PFSK-1 (cell line): ENCODE data around the gene DNAH8.

Experiments
- FOXP2 ChIP-seq: optimal IDR thresholded peaks from 2 replicates; pipeline ENCODE3; 2011; ENCODE audit warnings: borderline replicate concordance, control low read depth, inconsistent platforms; ENCODE audit not compliant: insufficient read depth; ENCODE audit errors: extremely low read length, extremely low read depth
- POLR2AphosphoS5 ChIP-seq: IDR thresholded peaks from 2 replicates; pipeline ENCODE4 v1.6.1; 2012; ENCODE audit warnings: low read depth, mild to moderate bottlenecking, control low read depth, low read length, moderate library complexity
- REST ChIP-seq, 2 experiments: IDR thresholded peaks; 2 replicates each; pipeline versions ENCODE4 v1.6.1 to v1.8.0; 2011 to 2012; ENCODE audit warnings: low read depth in 2 of 2, low read length in 2 of 2, control low read depth in 1 of 2, inconsistent platforms in 1 of 2, mild to moderate bottlenecking in 1 of 2, moderate library complexity in 1 of 2; ENCODE audit not compliant: insufficient read depth in 1 of 2
- SIN3A ChIP-seq: IDR thresholded peaks from 2 replicates; pipeline ENCODE4 v1.6.1; 2012; ENCODE audit warnings: mild to moderate bottlenecking, low read length, moderate library complexity, borderline replicate concordance; ENCODE audit not compliant: insufficient read depth
- TAF1 ChIP-seq: IDR thresholded peaks from 2 replicates; pipeline ENCODE4 v1.6.1; 2012; ENCODE audit warnings: low read length, control low read depth, borderline replicate concordance; ENCODE audit not compliant: insufficient read depth

Gene DNAH8

DNA sequence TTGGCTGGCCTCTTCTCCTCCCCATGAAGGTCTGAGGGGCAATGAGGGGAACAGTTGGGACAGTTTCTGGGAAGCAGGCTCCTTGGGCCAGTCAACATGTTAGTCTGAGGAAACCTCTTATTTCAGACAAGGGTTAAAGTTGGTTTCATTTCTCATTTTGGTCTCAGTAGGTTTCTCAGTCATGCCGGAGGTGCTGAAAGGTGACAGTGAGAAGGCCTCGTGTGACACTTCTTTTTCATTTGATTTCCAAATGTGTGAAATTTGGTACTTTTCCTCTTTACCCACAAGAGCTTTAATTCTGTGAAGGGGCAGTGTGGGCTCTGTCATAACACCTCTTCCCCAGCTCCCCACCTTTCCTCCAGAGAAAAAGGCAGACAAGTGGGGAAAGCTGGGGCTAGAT, 326.0 kb downstream of the DNAH8 start:
- TF ChIP-seq FOXP2 (no peak), POLR2AphosphoS5 (no peak), SIN3A (no peak), TAF1 (no peak), REST (IDR thresholded peaks at IDR 0.05; ENCODE audit: insufficient read depth in 1 of 2, low read depth in 2 of 2, low read length in 2 of 2) (no peak)

GRCh38 chr6:39043776-39044175, 328.7 kb downstream of the DNAH8 start:
- TF ChIP-seq REST (IDR thresholded peaks at IDR 0.05; ENCODE audit: insufficient read depth in 1 of 2, low read depth in 2 of 2, low read length in 2 of 2), result no peak
- TF ChIP-seq SIN3A, result no peak

DNA sequence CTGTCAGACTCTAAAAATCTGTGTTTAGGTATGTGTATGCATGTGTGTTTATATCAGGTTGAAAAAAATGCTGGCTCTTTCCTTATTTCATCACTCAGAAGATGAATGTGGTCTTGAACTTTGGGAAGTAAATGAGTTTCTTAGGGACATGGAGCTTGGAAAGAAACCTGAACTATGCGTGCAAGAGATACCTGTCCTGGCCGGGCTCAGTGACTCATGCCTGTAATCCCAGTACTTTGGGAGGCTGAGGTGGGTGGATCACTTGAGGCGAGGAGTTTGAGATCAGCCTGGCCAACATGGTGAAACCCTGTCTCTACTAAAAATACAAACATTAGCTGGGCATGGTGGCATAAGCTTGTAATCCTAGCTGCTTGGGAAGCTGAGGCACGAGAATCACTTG, 329.1 kb downstream of the DNAH8 start:
- no peak for TF ChIP-seq FOXP2
- TF ChIP-seq POLR2AphosphoS5, result no peak
- no peak for TF ChIP-seq SIN3A
- TF ChIP-seq TAF1, result no peak
- TF ChIP-seq REST (IDR thresholded peaks at IDR 0.05; ENCODE audit: insufficient read depth in 1 of 2, low read depth in 2 of 2, low read length in 2 of 2), result no peak

DNA sequence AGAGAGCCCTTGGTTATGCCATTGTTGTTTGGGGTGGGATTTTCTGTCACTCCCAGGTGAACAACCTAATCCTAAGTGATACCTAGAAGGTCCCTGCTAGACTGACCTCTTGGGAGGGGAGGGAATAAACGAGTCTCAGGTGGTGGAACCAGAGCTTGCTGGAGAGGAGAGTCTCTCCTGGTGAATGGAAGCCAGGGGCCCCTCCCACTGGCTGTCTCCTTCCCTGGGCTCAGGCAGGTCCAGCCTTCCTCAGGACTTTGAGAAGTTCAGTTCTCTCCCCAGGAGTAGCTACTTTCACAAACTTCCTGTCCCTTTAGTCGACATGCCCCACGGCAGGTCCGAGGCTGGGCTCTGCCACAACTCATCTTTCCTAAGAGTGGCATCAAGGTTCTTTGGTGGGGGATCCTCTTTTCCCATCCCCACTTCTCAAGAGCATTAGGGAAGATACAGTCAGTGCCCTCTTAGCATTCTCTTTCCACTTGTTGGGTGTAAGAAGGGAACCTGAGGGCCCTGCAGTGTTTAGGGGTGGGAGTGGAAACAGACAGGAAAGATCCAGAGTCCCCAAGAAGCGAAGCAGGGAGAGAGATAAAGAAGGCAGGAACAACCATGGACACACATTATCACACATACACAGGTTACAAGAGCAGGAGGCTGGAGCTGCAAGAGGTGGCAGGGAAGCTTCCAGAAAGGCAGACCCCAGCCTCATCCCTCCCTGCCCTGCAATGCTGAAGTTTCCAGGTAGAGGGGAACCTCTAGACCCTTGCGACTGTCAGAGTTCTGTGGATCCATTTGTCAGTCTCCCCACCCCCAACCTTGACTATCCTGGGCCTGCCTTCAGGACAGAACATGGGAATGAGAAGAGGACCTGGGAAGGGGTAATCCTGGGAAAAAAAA, 332.6 kb downstream of the DNAH8 start:
- no peak for TF ChIP-seq FOXP2

DNA sequence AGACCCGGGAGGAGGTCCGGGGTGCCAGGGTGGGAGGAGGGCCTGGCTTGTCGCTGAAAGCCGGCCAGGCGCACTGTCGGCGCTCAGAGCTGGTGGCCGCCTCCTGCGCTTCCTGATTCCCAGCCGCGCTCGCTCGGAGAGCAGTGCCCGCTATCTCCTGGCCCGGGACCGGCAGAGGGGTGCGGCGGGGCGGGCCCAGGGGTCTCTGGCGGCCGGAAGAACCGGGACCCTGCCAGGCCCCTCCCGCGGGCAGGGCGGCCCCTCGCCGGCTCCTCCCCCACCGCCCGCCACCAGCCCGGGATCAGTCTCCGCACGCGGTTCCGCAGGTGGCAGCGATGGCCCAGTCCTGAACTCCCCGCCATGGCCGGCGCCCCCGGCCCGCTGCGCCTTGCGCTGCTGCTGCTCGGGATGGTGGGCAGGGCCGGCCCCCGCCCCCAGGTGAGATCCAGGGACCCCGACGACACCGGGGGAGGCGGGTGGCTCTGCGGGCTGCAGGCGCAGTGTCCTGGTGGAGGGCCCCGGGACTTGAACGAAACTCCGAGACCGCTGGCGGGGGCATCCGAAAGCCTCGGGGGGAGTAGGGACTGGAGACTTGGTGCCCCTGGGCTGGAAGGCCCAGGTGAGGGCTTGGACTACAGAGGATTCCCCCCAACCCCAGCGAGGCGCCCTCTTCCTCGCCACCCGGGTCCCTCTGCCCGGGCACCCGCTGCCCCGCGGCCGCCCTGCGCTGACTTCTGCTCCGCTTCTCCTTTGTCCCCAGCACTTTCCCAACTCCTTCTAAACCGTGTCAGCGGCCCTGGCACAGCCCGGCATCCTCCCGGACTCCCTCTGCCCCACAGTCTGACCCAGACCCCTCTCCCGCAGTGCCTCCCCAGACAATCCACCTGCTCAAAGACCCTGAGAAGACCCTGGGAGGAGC, 333.6 kb downstream of the DNAH8 start, which contains the start of gene GLP1R:
Gene GLP1R (plus strand): TSS at position 301 of the 919 bp plus-strand sequence. CDS start 60 bp downstream, at position 361.
- TF ChIP-seq TAF1 (no peak), POLR2AphosphoS5 (no peak), REST (IDR thresholded peaks at IDR 0.05; ENCODE audit: insufficient read depth in 1 of 2, low read depth in 2 of 2, low read length in 2 of 2) (no peak), FOXP2 (no peak), SIN3A (no peak)
